SJCRH30 (cell line): ENCODE measurements around the gene NKX6-1. TPM values are rescaled to one million over a fixed set of nuclear protein-coding genes. Genes with fewer than 3 reads are reported as not detected.

ENCODE experiments used
- DNase-seq, 2 experiments: peaks; one replicate each; pipeline ENCODE4 v3.0.0-alpha.2; 2015 to 2020
- H3K27ac ChIP-seq: fragments of 250-450 bp; sonication (Bioruptor Pico); 2 replicates; pipeline ENCODE4 v1.5.1; 2020; ENCODE audit warnings: mild to moderate bottlenecking, moderate library complexity
- H3K27me3 ChIP-seq: fragments of 250-450 bp; sonication (Bioruptor Pico); 2 replicates; pipeline ENCODE4 v1.5.1; 2020; ENCODE audit warnings: mild to moderate bottlenecking, moderate library complexity
- H3K36me3 ChIP-seq: fragments of 250-450 bp; sonication (Bioruptor Pico); 2 replicates; pipeline ENCODE4 v1.5.1; 2020; ENCODE audit warnings: mild to moderate bottlenecking, moderate library complexity
- H3K4me1 ChIP-seq: fragments of 250-450 bp; sonication (Bioruptor Pico); 2 replicates; pipeline ENCODE4 v1.5.1; 2020; ENCODE audit warnings: mild to moderate bottlenecking, moderate library complexity
- H3K4me3 ChIP-seq: fragments of 250-450 bp; sonication (Bioruptor Pico); 2 replicates; pipeline ENCODE4 v1.5.1; 2020; ENCODE audit warnings: mild to moderate bottlenecking, moderate library complexity
- H3K9me3 ChIP-seq: fragments of 250-450 bp; sonication (Bioruptor Pico); replicated peaks from 2 replicates; pipeline ENCODE4 v1.5.1; 2020; ENCODE audit warnings: mild to moderate bottlenecking, moderate library complexity
- total RNA-seq: library from RNA; depleted of rRNA; stranded (reverse); fragments of >200 nt; shearing (Covaris generic); gene quantifications from 2 replicates; pipeline ENCODE4 v1.2.3, GENCODE V29; 2014; rRNA removed

NKX6-1 gene
- total RNA-seq: 4.2 and 4.7 TPM in 2 replicates

- peak within 1 kb of the TSS; percentile 42; the same call in 1 of the 2 replicates for H3K27ac ChIP-seq
- H3K27me3 ChIP-seq: no peaks in the 10 kb centered on the region
- H3K36me3 ChIP-seq: peaks cover 14% of the 10 kb centered on the region
- no peaks in the 10 kb centered on the region for H3K4me1 ChIP-seq
- peak within 1 kb of the TSS; percentile 78 for H3K4me3 ChIP-seq
- peak; percentile 95 to 97 for DNase-seq
- H3K9me3 ChIP-seq: no peaks in the 10 kb centered on the region
Measured at GRCh38 chr4:84498935-84499623, at the start of gene NKX6-1. Gene NKX6-1 (minus strand): TSS chr4:84499292. CDS start chr4:84498228, 1,064 bp downstream.

- Histone ChIP-seq H3K4me3 (no peak overlapping the region), H3K36me3 (no peaks in the 10 kb centered on the region), H3K9me3 (no peaks in the 10 kb centered on the region), H3K27ac (no peak overlapping the region), H3K4me1 (no peaks in the 10 kb centered on the region), H3K27me3 (no peaks in the 10 kb centered on the region)
- no peak for DNase-seq
Measured at GRCh38 chr4:84547211-84547610, 48.1 kb upstream of the NKX6-1 start.

- no peaks in the 10 kb centered on the region for H3K27me3 ChIP-seq
- H3K4me3 ChIP-seq: no peak overlapping the region
- no peaks in the 10 kb centered on the region for H3K4me1 ChIP-seq
- DNase-seq: no peak
- H3K27ac ChIP-seq: no peak overlapping the region
- no peaks in the 10 kb centered on the region for H3K36me3 ChIP-seq
- H3K9me3 ChIP-seq: no peaks in the 10 kb centered on the region
Measured at GRCh38 chr4:84545093-84545492, 46.0 kb upstream of the NKX6-1 start.

DNA sequence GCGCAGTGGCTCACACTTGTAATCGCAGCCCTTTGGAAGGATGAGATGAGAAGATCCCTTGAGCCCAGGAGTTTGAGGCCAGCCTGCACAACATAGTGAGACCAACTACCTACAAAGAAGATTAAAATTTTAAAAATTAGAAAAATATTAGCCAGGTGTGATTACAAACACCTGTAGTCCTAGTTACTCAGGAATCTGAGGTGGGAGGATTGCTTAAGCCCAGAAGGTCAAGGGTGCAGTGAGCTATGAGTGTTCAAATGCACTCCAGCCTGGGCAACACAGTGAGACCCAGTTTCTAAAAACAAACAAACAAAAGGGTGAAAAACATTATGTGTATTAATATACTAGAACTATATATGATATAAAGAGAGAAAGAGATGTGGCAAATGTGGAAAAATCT, 36.8 kb upstream of the NKX6-1 start:
- H3K36me3 ChIP-seq: no peaks in the 10 kb centered on the region
- no peak for DNase-seq

DNA sequence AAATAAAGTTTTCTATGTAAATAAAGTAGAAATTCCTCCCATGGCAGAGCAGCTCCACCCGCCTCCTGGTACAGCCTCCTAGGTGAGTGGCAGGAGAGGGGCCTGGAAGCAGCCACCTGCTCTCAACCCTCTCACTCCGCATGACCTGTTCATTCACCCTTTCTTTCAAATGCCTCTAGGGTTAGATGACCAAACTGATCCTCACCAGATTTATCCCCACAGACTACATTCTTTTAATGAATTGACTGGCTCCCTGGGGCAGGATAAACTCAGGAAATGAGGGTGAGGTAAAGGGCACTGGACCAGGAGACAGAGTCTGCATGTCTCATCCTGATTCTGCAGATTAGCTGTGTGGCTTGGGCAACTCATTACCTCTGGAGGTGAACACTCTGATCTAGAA, 32.6 kb upstream of the NKX6-1 start:
- Histone ChIP-seq H3K4me3 (no peak overlapping the region), H3K36me3 (no peaks in the 10 kb centered on the region), H3K4me1 (peaks cover 6% of the 10 kb centered on the region), H3K27ac (no peak overlapping the region), H3K27me3 (no peaks in the 10 kb centered on the region), H3K9me3 (no peaks in the 10 kb centered on the region)
- DNase-seq: peak in 1 of 2 experiments; percentile 6

More for the DNA sequence above, 36.8 kb upstream of the NKX6-1 start:
- Histone ChIP-seq H3K27ac (no peak overlapping the region), H3K4me3 (no peak overlapping the region), H3K4me1 (peaks cover 2% of the 10 kb centered on the region), H3K9me3 (no peaks in the 10 kb centered on the region), H3K27me3 (no peaks in the 10 kb centered on the region)

DNA sequence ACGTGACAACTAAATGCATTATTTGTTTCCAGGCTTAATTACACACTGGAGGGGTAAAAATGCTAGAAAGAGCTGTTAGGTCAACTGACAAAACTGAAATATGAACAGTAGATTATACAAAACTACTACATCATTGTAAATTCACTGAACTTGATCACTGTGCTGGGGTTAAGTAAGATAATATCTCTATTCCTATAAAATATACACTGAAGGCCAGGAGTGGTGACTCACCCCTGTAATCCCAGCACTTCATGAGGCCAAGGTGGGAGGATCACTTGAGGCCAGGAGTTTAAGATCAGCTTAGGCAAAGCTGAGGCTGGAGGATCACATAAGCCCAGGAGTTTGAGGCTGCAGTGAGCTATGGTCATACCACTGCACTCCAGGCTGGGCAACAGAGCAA, 31.8 kb upstream of the NKX6-1 start:
- H3K27ac ChIP-seq: no peak overlapping the region
- DNase-seq: peak; percentile 33 to 53

DNA sequence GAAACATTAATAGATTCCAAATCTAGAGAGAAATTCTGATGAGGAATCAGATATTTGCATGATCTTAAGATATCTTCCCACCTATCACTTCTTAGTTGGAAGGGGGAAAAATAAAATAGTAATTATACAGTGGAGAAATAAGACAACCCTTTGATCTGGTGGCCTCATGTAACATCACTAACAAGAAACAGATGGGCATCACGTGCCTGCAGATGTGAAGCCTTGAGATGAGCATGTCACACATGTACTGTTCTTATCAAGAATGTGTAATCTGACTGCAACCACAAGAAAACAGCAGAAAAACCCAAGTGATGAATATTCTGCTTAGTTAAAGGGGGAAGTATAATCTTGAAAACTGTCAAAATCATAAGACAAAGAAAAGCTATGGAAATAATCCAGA, 31.4 kb upstream of the NKX6-1 start:
- Histone ChIP-seq H3K4me1 (peaks cover 6% of the 10 kb centered on the region), H3K4me3 (no peak overlapping the region), H3K9me3 (no peaks in the 10 kb centered on the region), H3K27me3 (no peaks in the 10 kb centered on the region), H3K36me3 (no peaks in the 10 kb centered on the region), H3K27ac (no peak overlapping the region)
- no peak for DNase-seq

More for the DNA sequence above, 31.8 kb upstream of the NKX6-1 start:
- Histone ChIP-seq H3K36me3 (no peaks in the 10 kb centered on the region), H3K4me1 (peaks cover 6% of the 10 kb centered on the region), H3K27me3 (no peaks in the 10 kb centered on the region), H3K4me3 (no peak overlapping the region), H3K9me3 (no peaks in the 10 kb centered on the region)

DNA sequence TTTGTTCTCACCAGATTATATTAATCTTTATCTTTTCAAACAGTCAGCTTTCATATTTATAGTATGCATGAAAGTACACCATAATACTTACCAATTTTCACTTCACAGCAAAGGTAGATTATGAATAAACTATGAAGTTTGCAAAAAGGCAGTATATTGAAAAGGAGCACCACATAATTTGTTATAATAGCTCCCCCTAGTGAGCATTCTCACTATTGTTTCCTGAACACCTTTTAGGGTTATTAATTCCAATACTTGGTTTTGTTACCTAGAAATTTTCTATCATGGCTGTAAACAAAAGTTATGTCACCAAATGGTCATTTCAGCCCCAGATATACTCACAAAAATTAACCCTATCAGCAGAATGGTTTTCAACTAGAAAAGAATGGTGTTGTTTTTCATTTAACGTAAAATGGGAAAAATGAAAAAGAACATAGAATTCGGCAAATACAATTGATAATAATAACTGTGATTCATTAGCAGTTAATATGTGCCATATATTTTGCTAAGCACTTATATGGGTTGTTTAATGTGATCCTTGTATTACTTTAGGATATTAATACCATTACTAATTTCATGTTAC, 30.2 kb upstream of the NKX6-1 start:
- Histone ChIP-seq H3K36me3 (no peaks in the 10 kb centered on the region), H3K27ac (no peak overlapping the region), H3K4me3 (no peak overlapping the region), H3K27me3 (no peaks in the 10 kb centered on the region), H3K4me1 (peaks cover 6% of the 10 kb centered on the region), H3K9me3 (no peaks in the 10 kb centered on the region)
- DNase-seq: peak in 1 of 2 experiments; percentile 74

GRCh38 chr4:84527391-84527790, 28.3 kb upstream of the NKX6-1 start:
- Histone ChIP-seq H3K27ac (no peak overlapping the region), H3K4me3 (no peak overlapping the region), H3K36me3 (no peaks in the 10 kb centered on the region), H3K27me3 (no peaks in the 10 kb centered on the region), H3K9me3 (no peaks in the 10 kb centered on the region), H3K4me1 (peaks cover 6% of the 10 kb centered on the region)
- no peak for DNase-seq

DNA sequence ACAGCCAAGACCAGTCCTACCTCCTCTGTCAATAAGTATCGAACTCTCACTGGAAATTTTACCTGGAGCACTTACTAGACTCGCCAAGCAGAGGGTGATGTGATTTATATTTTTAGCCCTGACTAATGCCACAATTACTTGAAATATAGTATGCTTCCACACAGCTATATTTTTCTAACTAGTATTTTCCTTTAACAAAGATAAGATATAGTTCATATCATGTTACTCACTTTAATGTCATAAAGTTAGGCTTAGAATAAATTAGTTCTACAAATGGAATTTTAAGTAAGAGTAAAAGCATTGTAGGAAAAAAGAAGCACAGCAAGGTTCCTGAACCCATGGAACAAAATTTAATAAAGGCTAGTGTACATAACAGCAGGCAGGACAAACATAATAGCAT, 16.0 kb upstream of the NKX6-1 start:
- DNase-seq: no peak
- H3K4me1 ChIP-seq: no peaks in the 10 kb centered on the region; the same call in 1 of the 2 replicates
- peaks cover 1% of the 10 kb centered on the region; the same call in 1 of the 2 replicates for H3K27me3 ChIP-seq
- H3K9me3 ChIP-seq: peaks cover 2% of the 10 kb centered on the region; the same call in 1 of the 2 replicates
- no peak overlapping the region for H3K4me3 ChIP-seq
- no peak overlapping the region for H3K27ac ChIP-seq
- no peaks in the 10 kb centered on the region for H3K36me3 ChIP-seq

GRCh38 chr4:84512277-84512676, 13.2 kb upstream of the NKX6-1 start:
- no peak overlapping the region for H3K4me3 ChIP-seq
- no peaks in the 10 kb centered on the region for H3K36me3 ChIP-seq
- H3K9me3 ChIP-seq: no peaks in the 10 kb centered on the region
- peaks cover 4% of the 10 kb centered on the region; the same call in 1 of the 2 replicates for H3K27me3 ChIP-seq
- peaks cover 3% of the 10 kb centered on the region for H3K4me1 ChIP-seq
- no peak overlapping the region for H3K27ac ChIP-seq
- no peak for DNase-seq

- H3K4me1 ChIP-seq: peaks cover 3% of the 10 kb centered on the region
- DNase-seq: no peak
- H3K36me3 ChIP-seq: no peaks in the 10 kb centered on the region
- H3K27me3 ChIP-seq: peaks cover 4% of the 10 kb centered on the region; the same call in 1 of the 2 replicates
- H3K9me3 ChIP-seq: no peaks in the 10 kb centered on the region
- H3K4me3 ChIP-seq: no peak overlapping the region
- no peak overlapping the region for H3K27ac ChIP-seq
Measured at GRCh38 chr4:84511703-84512102, 12.6 kb upstream of the NKX6-1 start.

GRCh38 chr4:84507941-84508340, 8.8 kb upstream of the NKX6-1 start:
- Histone ChIP-seq H3K27ac (no peak overlapping the region), H3K36me3 (no peaks in the 10 kb centered on the region), H3K9me3 (no peaks in the 10 kb centered on the region), H3K4me1 (peaks cover 3% of the 10 kb centered on the region), H3K27me3 (peaks cover 4% of the 10 kb centered on the region; the same call in 1 of the 2 replicates), H3K4me3 (no peak overlapping the region)
- no peak for DNase-seq

DNA sequence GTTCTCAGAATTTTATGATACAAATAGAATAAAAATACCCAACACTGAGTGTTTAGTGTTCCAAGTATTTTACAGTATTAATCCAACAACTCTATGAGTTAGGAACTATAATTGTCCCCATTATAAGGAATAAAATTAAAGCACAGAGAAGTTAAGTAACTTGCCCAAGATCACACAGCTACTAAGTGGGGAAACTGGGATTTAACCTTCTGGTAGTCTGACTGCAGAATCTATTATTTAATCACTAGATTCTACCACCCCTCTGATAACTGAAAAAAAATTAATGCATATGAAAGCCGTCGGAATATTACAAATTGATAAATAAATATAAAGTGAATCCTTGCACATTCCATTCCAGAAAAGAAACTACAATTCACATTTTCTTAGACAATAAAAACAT, 5.7 kb upstream of the NKX6-1 start:
- H3K4me3 ChIP-seq: no peak overlapping the region
- peaks cover 2% of the 10 kb centered on the region for H3K4me1 ChIP-seq
- no peak for DNase-seq
- no peaks in the 10 kb centered on the region for H3K36me3 ChIP-seq
- H3K27me3 ChIP-seq: peaks cover under 1% of the 10 kb centered on the region; the same call in 1 of the 2 replicates
- no peaks in the 10 kb centered on the region for H3K9me3 ChIP-seq
- H3K27ac ChIP-seq: no peak overlapping the region
